Activated gamma-delta T cell treated with Interleukin-2 at 50 U/mL for 16 hours (primary cell): ENCODE measurements around the gene CSMD2.

Experiments used
- DNase-seq: peaks from one replicate; pipeline ENCODE4 v3.0.0-alpha.2; 2020

CSMD2 gene

DNA sequence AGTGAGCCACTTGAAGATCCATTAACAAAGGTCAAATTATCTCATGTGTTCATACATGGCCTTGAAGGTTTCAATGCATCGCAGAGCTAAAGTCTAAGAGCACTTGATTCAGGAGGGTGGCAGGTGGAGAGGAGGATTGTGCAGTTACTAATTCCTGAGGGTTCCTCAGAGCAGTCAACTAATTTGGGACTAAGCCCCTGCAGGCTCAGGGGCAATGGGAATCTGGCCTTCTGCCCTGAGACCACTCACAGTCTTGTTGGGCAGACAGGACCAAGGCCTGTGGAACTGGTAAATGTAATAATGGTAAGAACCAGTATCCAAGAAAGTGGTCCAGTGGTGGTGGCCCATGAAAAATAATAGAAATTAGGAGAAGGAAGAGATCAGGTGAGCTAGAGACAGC lies 428.5 kb downstream of the CSMD2 start:
- DNase-seq: no peak

DNA sequence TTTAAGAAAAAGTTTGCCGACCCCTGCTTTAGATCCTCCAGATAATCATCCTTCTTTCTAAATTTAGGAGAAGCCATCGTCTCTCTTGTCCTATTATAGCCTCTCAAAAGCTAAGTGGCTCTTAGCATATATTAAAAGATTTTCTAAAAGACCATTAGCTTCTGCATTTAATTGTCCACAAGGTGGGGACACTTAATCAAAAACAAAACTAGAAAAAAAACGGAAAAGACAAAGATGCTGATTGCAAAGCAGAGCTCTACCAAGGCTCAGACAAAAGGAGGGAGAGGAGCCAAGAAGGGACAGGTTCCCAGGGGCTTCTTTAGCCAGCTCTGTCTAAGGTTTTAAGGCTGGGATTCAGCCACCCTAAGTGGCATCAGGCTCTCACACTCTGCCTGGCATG lies 429.4 kb downstream of the CSMD2 start:
- no peak for DNase-seq

DNA sequence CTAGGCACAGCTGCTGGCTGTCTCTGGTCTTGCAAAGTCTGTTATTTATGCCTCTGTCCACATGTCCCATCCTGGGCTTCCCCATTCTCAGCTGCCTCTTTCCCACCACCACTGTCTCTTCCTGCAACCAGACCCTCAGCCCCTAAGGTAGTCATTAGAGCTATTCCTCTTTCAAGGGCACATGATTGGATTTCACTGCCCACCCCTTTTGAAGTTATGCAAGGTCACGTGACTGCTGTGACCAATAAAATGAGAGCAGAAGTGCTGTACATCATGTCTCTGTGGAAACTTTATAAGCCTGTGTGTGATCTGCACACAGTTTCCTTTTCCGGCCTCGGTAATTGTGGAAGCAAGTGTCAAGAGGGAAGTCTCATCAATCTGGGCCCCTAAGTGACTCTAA lies 437.7 kb downstream of the CSMD2 start:
- DNase-seq: no peak

DNA sequence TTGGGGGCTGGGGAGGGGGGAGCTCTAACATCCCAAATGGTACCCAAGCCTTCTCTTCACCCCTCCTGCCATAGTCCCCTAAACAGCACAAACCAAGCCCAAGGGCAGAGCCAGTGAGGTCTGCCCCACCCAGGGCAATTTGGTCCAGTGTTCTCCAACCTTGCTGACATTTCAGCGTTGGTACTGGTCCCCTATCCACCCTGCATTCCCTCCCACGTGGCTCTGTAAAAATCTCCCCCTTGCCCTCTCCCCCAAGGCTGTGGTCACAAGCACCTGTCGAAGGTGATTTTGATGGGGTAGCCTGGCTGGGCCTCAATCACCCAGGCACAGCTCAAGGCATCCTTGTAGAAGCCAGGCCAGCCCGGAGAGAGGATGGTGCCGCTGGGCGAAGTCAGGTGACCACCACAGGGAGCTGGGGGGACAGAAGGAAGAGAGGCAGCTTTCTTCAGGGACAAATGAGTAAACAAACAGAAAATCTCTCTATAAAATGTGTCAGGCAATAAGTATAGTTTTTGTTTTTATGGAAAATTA lies 438.7 kb downstream of the CSMD2 start:
- no peak for DNase-seq

DNA sequence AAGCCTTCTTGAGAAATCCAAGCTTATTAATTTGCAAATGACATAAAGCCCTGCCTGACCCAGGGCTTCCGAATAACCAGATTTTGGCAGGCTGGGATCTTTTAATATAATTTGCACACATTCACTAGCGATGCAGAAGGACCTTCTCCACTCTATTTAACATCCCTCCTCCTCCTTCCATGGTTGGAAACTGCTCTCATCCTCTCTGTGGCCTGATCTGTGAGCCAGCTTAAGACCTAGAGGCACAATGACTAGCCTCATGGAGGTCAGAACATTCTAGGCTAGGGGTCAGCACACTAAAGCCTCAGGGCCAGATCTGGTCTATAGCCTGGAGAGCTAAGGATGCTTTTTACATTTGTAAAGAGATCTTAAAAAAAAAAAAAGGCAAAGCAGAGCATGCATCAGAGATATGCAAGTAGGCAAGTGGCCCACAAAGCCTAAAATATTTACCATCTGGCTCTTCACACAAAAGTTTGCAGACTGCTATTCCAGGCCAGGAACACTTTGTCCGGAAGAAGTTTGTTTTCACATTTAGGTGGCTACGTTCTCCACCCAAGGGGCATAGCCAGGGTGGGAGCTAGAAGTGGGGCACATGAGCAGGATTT lies 439.4 kb downstream of the CSMD2 start:
- DNase-seq: no peak

DNA sequence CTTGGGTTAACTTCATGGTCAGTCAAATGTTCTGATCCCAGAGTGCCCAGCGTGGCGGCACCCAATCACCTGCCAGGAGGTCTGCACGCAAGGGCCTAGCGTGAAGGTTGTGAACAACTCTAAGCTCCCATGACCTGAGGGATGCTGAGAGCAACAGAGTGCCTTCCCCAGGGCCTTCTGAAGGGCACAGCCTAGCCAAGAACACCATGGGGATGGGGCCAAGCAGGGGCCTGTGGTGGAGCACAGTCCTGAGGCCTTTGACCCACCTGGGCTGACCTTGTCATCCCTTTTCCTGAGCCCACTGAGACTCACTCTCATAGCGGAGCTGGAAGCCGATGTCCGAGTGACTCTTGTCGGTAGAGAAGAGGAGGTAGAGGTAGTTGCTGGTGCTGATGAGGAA lies 440.0 kb downstream of the CSMD2 start:
- DNase-seq: no peak

DNA sequence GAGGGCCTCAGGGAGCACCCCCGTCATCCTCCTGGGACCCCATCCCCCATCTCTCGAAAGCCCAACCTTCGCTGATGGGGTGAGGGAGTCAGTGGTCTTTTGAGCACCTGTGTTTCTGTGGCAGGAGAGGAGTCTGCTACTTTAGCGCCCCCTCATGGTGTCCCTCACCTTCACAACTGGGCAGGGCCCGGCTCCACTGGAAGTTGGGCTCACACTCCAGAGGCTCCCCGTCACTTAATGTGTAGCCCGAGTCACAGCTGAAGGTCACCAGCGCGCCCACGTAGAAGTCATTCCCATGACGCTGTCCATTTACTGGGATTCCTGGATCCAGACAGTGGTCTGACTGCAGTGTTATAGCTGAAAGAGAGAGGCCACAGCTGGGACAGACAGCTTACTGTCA lies 440.7 kb downstream of the CSMD2 start:
- DNase-seq: no peak

DNA sequence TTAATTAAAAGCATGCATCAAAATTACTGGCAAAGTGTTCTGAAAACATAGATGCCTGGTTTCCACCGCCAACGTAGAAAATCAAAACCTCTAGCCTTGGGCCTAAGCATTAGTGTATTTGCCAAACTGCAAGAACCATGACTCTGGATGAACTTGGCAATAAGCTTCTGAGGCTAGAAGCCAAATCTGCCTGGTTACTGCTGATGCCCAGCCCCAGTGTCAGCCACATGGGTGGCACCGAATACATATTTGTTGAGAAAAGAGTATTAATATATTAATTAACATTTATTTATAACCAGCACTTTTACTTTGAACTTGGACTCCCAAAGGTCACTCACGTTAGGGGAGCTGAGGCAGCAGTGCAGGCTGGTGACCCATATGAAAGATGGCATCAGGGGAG lies 441.8 kb downstream of the CSMD2 start:
- DNase-seq: no peak

DNA sequence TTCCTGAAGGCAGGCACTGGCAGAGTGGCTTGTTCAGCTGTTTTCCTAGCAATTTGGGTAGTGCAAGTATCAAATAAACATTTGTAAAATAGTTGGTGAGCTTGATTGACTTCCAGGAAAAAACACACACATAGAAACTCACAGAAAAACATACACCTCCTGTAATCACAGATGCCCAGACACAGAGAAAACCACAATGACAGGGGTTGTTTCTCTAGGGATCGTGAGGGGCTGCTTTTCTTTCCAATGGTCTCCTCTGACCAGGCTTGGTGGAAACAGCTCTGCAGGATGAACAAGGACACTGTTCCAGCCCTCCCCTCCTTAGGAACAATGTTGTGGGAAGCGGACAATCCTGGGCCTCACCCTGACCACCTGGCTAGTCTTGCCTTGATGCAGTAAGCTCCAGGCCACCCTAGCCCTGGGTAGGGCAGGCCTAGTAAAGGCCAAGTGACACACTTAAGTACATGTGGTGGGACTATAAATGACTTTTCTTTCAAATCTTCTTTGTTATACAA lies 443.7 kb downstream of the CSMD2 start:
- DNase-seq: no peak

DNA sequence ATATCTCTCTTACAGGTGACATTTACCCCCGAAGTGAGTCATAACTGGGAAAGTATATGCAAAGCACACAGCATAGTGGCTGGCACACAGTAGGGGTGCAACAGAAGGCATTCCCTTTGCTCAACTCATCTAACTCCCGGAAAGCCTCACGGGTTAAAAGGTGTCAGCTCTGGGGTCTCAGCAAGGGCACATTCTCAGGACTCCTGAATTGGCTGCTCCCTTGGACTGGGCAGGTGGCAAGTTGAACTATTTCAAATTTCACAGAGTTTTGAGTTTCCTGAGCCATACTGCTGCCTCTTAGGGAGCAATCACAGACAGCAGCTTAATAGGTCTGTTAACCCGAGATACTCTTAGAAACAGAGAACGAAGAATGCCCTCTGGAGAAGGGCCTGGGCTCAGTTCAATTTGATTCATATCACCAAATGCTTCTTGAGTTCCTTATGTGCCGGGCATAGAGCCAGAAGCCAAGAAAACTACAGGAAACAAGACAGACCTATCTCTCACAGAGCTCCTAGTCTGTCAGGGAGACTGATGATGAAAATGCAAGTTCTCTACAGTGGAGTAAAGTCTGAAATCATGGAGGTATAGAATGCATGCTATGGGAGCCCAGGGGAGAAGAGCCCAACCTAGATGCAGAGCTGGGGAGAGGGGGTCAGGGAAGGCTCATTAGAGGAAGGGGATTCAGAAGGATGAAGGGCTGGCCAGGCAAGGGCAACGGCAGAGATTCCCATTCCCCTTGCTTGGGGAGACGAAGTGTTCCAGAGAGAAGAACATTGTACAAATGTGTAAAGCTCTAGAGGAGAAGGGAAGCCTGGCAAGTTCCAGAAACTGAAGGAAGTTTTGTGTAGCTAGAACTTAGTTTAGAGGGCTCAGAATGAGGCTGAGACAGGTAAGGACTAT lies 445.0 kb downstream of the CSMD2 start:
- DNase-seq: no peak

DNA sequence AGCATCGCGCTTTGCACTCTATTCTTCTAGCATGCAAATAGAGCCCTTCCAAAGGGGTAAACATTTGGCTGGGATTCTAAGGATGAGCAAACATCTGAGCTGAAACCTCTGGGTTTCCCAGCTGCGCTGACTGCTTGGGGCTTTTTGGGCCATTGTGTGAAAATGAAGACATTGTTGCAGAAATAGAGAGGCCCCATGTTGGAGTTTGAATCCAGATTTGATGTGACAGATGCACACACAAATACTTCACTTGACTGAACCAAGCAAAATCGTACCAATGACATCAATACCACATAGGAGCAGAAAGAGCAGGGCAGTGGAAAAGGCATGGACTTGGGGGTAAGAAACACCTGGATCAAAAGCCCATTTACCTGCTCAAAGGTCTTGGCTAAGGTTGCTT lies 445.7 kb downstream of the CSMD2 start:
- no peak for DNase-seq

DNA sequence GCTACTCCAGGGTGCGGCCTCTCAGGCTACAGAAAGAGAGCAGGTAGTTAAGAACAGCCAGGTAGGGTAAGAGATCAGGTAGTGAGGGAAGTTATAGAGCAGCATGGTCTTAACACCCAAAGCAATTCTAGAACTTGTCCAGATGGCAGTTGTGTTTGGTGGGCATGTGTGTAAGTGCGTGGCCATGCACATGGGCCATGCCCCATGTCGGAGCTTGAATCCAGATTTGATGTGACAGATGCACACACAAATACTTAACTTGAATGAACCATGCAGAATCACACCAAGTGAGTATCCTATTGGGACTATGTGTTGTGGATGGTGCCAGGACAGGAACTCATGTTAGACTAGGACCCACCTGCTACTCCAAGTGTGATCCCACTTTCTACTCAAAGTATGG lies 446.8 kb downstream of the CSMD2 start:
- DNase-seq: no peak

DNA sequence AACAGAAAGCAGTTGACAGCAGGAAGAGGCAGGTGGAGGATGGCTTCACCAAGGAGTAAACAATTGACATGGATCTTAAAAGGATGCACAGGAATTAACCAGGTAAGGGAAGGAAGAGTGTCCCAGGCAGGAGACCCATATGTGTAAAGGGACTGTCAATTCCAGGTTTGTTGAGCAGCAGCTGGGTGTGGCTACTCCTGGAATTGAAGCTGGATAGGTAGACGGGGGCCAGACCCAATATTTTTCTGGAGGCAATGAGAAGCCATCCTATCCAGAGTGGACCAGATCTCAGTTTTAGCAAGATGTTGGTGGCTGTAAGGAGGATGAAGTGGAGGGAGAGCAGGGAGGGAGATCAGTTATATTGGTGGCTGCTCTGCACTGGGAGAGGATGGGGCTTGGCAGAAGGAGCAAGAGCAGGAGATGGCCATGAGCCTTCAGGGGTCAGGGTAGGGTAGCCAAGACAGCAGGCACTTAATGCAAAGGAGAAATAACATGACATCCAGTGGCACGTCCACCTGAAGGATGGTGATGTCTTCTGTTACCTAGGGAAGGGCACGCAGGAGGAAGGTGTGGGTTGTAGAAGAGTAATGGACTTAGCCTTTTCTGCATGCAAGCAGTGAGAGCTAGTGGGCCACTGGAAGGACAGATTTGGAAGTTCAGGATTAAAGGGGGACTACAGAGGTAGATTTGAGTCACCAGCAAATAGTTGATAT lies 447.9 kb downstream of the CSMD2 start:
- DNase-seq: no peak

DNA sequence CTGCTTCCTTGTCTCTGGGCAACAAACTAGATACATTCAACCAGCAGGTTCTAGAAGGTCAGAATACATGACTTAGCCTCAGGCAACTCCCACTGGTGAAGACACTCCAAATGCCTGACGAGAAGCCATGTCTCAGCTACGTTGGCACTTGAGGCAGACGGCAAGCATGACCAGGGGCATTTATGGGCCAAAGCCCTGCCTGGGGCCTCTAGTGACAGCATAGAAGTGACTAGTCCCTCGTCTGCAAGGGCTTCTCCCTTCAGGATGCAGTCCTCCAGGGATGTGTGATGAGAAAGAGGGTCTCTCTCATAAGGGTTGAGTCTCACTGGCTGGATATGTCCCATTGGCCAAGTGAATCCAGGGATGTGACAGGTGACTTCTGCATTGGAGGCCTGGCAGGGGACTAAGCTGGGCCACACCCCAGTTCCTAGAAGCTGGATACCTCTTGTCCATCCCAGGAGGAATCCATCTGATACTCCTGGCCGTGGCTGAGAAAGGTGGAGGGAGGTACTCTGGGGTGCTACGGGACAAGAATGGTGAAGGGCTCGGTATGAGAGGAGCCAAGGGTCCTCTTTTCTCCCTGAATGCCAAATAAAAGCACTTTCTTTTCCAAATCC lies 449.7 kb downstream of the CSMD2 start:
- no peak for DNase-seq

DNA sequence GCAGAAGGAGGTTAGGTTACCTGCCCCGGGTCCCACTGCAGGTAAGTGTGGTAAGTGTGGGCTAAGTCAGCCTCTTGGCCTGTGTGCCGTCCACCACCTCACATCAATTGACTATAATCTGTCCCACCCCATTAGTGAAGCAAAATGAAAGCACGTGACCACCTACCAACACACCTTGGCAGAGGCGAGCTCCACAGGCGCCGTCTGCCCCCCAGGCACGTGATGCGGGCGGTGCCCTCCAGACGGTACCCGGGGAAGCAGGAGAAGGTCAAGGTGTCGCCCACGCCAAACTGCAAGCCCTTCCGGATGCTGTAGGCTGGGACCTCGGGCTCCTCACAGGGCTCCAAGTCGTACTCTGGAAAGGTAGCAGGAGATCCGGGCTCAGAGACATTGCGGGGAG lies 450.6 kb downstream of the CSMD2 start:
- no peak for DNase-seq

DNA sequence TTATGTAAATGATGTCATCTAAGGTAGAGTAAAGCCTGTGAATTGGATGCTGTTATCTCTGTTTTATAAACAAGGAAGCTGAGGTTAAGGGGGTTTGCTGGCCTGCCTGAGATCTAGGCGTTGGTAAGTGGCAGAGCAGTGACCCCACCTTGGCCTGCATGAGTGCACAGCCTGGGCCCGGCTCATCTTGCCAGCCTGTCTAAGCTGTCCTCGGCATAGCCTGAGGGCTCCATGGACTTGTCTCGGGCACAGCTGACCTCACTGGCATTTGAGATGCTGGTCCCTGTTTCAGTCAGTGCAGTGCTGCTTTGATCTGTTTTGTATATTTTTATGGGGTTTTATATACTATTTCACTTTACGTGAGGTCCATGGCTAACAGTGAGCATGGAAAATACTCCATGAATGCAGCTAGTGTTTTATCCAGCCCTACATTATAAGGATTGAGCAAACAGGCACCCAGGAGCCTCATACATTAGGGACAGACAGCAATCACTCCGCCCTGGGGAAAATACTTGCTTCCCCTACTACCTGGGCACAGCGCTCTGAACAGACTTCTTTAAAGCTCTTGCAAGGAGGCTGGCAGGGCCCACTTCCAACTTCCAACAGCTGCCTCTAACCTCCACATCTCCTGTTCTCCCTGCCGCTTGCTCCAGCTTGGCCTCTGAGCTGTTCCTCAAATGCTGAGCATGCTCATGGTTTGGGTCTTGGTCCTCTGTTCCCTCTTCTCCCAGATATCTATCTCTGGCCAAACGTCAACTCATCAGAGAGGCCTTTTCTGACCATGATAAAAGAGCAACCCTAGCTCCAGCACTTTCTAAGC lies 451.8 kb downstream of the CSMD2 start:
- no peak for DNase-seq

DNA sequence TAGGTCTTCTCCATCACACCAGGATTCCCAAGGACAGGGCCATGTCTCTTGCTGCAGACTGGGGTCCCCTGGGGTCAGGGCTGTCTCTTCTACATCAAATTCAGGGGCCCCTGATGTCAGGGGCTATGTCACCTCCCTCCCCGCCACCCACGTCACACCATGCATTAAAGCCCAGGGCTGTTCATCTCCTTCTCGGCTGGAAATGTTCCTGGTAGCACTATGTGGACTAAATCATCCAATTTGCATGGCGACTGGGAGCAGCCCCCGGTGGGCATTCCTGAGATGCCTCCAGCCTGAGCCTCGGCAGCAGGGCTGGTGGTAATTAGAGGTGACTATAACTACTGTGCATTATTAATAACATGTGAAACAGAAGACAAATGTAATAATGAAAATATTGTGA lies 452.8 kb downstream of the CSMD2 start:
- DNase-seq: no peak

DNA sequence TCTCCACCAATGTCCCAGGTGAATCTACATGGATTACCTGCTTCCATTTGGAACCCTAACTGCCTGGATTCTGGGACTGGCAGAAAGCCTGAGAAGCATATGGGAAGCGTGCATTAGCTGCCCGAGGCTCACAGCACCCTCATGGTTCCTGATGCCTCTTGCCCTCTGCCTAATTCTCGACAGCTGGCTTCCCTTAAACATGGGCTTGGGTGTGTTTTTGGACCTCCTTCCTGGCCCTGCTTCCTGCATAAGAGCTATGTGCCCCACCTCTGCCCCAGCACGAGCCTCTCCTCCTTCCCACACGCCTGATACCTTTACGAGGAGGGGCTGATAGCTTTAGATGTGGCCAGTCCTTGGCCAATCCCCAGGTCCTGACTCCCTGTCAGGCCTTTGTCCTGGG lies 453.5 kb downstream of the CSMD2 start:
- no peak for DNase-seq

DNA sequence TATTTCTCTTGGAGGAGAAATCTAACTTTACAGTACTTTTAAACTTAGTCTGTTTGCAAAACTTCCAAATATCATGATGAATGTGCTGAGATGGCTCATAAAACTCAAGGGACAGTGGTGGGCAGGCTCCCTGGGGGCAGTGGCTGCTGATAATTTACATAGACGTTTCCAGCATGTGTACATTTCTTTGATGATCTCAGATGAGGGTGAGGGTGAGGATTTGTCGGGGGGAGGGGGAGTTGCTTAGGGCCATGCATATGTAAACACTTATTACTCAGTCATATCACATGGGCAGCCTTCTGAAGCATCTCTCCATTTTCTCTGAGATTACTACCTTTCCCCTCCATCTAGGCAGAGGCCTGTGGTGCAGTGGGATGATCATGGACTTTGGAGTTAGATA lies 454.1 kb downstream of the CSMD2 start:
- DNase-seq: no peak

DNA sequence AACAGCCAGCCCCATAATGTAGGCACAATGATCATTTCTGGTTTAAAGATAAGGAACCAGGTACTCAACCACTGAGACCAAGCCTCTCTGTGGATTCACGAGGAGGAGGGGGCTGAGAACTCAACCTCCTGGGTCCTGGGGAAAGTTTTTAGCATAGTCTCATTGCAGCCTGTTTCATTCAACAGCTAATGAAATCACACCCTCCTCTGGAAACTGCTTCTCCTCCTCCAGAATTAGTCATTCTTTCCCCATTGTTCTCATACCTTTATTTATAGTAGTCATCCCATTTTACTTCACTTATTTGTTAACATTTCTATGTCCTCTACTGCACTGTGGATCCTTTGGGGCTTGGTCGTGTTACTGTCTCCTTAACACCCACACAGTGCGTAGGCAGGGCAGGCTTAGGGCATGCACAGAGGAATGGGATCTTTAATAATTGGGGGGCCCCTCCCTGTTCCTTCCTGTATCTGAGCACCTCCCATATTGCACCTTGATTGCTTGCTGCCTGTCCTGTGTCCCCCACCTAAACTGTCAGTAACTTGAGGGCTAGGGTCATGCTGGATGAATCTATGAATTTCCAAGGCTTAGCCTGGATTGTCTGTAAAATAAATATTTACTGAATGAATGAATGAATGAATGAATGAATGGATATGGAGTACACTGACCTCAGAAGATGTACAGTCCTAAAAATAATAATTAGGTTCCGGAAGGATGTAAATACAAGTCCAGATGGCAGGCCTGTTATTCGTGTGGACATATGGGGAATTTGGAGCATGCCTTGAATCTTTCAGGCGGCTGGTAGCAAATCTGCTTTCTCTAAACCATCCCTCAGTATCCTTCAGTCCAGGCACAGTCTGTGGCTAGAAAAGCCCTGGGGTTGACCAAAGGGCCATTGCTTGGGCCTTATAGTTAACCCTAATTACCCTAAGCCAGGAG lies 455.0 kb downstream of the CSMD2 start:
- DNase-seq: no peak

DNA sequence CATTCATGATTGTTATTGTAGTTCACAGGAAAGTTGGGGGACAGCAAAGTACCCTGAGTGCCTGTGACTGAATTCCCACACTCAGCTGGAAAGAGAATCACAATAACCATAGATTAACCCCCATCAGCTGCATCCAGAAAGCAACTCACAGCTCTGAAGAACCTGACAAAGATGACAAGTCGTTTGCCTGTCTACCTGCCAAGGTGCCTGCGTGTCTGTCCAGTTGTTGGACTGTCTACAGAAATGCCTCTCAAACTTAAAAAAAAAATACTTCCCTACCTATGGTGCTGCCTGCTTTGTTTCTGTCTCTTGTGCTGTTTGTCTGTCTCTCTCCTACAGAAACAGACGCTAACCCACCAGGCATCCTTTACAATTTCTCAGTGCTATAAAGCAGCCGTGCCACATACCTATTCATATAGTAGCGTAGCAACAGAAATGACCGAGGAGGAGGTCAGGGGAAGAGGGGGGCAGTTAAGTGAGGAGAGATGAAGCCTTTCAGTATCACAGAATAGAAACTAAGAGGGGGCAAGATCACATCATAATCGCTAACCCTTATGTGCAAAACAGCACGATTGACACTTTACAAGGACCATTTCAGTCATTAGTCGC lies 455.8 kb downstream of the CSMD2 start:
- DNase-seq: no peak
